HCT116 (cell line): Measurements from ENCODE around the gene TCF7L1. TPM values are rescaled to one million over a fixed set of nuclear protein-coding genes. Genes with fewer than 3 reads are reported as not detected.

Experiments
- ATAC-seq: fragments of 200-7000 bp; cut with Tn5 transposase; 2 replicates; pipeline ENCODE4 v1.9.1; 2020; ENCODE audit warnings: mild to moderate bottlenecking, moderate library complexity
- BruUV-seq: library from RNA; stranded (reverse); fragments of 400-500 nt; replicated peaks from 2 replicates; lab custom pipeline; 2021; lab: Mats Ljungman, UMichigan
- CTCF ChIA-PET: fragments of 300-600 bp; sonication (Branson Sonifier 250); formaldehyde crosslinking; loops from one replicate; lab custom pipeline; 2021; ENCODE audit warnings: antibody characterized with exemption; lab: Charles Lee
- POLR2A ChIA-PET: fragments of 300-600, 350-600 bp; sonication (Branson Sonifier 250); formaldehyde crosslinking; loops from one replicate; lab custom pipeline; 2021; ENCODE audit warnings: antibody characterized with exemption; lab: Charles Lee
- RAD21 ChIA-PET, 2 experiments: fragments of 300-600 bp; sonication (Branson Sonifier 250); formaldehyde crosslinking; loops; one replicate each; lab custom pipeline; 2023; ENCODE audit warnings: low total read pairs in 2 of 2; ENCODE audit not compliant: uncharacterized antibody in 2 of 2, unreplicated experiment in 2 of 2, low non-redundant PET in 1 of 2; lab: Charles Lee
- DNase-seq: peaks from one replicate; pipeline ENCODE4 v3.0.0-alpha.2; 2010; ENCODE audit warnings: low read depth, low spot score
- H2AFZ ChIP-seq: fragments of 200-600 bp; shearing (Covaris generic), sonication (generic); 2 replicates; pipeline ENCODE4 v1.6.1; 2017; ENCODE audit warnings: low read depth, mixed run types, mixed read lengths, antibody characterized with exemption, low read length; ENCODE audit not compliant: poor library complexity, severe bottlenecking
- H3K27ac ChIP-seq: 2 replicates; pipeline ENCODE4 v1.5.1; 2012; ENCODE audit warnings: low read depth, low read length
- H3K27me3 ChIP-seq: fragments of 200-600 bp; sonication (generic); 2 replicates; pipeline ENCODE4 v1.6.1; 2016; ENCODE audit warnings: mixed run types, low read length, mixed read lengths; ENCODE audit not compliant: insufficient read depth
- H3K36me3 ChIP-seq, 2 experiments: fragments of 200-500 bp in 1 of 2; fragments of 200-600 bp in 1 of 2; sonication (Bioruptor generic) in 1 of 2; sonication (generic) in 1 of 2; 2 replicates each; pipeline versions ENCODE4 v1.5.1 to v1.6.1; 2014 to 2016; ENCODE audit warnings: low read length in 2 of 2, inconsistent platforms in 1 of 2, mixed read lengths in 1 of 2, mixed run types in 1 of 2; ENCODE audit not compliant: insufficient read depth in 2 of 2, control insufficient read depth in 1 of 2
- H3K4me1 ChIP-seq, 2 experiments: fragments of 200-600 bp in 1 of 2; sonication (generic) in 1 of 2; 2 replicates each; pipeline versions ENCODE4 v1.5.1 to v1.6.1; 2012 to 2017; ENCODE audit warnings: low read length in 2 of 2, inconsistent platforms in 1 of 2, mild to moderate bottlenecking in 1 of 2, mixed read lengths in 1 of 2, mixed run types in 1 of 2, moderate library complexity in 1 of 2; ENCODE audit not compliant: insufficient read depth in 2 of 2, control insufficient read depth in 1 of 2
- H3K4me2 ChIP-seq: fragments of 200-600 bp; sonication (generic); 2 replicates; pipeline ENCODE4 v1.6.1; 2017; ENCODE audit warnings: mixed run types, low read length, mixed read lengths
- H3K4me3 ChIP-seq, 2 experiments: fragments of 200-600 bp in 1 of 2; sonication (generic) in 1 of 2; replicated peaks in 1 of 2; 2 replicates each; pipeline ENCODE4 v1.5.1; 2011 to 2016; ENCODE audit warnings: low read length in 2 of 2, control low read depth in 1 of 2, low read depth in 1 of 2, mild to moderate bottlenecking in 1 of 2, mixed read lengths in 1 of 2, mixed run types in 1 of 2
- H3K79me2 ChIP-seq: fragments of 200-600 bp; sonication (generic); 2 replicates; pipeline ENCODE4 v1.6.1; 2017; ENCODE audit warnings: mild to moderate bottlenecking, mixed run types, low read length, moderate library complexity, mixed read lengths; ENCODE audit not compliant: insufficient read depth
- H3K9ac ChIP-seq: fragments of 200-600 bp; sonication (generic); 2 replicates; pipeline ENCODE4 v1.6.1; 2016; ENCODE audit warnings: low read length, mixed read lengths
- H3K9me2 ChIP-seq: fragments of 200-600 bp; sonication (generic), shearing (Covaris generic); 2 replicates; pipeline ENCODE4 v1.6.1; 2017; ENCODE audit warnings: mixed run types, mild to moderate bottlenecking, moderate library complexity; ENCODE audit not compliant: insufficient read depth
- H3K9me3 ChIP-seq, 2 experiments: fragments of 200-500 bp in 1 of 2; fragments of 200-600 bp in 1 of 2; sonication (Bioruptor generic) in 1 of 2; sonication (generic) in 1 of 2; 2 replicates each; pipeline ENCODE4 v1.6.1; 2014 to 2017; ENCODE audit warnings: low read length in 2 of 2, mixed read lengths in 2 of 2, inconsistent platforms in 1 of 2, low read depth in 1 of 2, mild to moderate bottlenecking in 1 of 2, mixed run types in 1 of 2, moderate library complexity in 1 of 2; ENCODE audit not compliant: control insufficient read depth in 1 of 2, insufficient read depth in 1 of 2
- H4K20me1 ChIP-seq: fragments of 200-600 bp; sonication (generic), shearing (Covaris generic); 2 replicates; pipeline ENCODE4 v1.6.1; 2017; ENCODE audit warnings: mixed run types, mild to moderate bottlenecking, moderate library complexity; ENCODE audit not compliant: insufficient read depth
- CEBPB ChIP-seq: IDR thresholded peaks from 2 replicates; pipeline ENCODE4 v1.6.1; 2012; ENCODE audit warnings: low read depth
- CTCF ChIP-seq, 3 experiments: fragments of 200-600 bp in 1 of 3; sonication (generic) in 1 of 3; IDR thresholded peaks in 2 of 3; conservative IDR thresholded peaks in 1 of 3; 2 replicates each; pipeline ENCODE4 v1.5.1; 2012 to 2017; ENCODE audit warnings: low read depth in 2 of 3, low read length in 2 of 3, antibody characterized with exemption in 1 of 3, borderline replicate concordance in 1 of 3, control low read depth in 1 of 3, mild to moderate bottlenecking in 1 of 3, mixed read lengths in 1 of 3, mixed run types in 1 of 3, moderate library complexity in 1 of 3; ENCODE audit not compliant: insufficient read depth in 1 of 3
- EGR1 ChIP-seq: IDR thresholded peaks from 2 replicates; pipeline ENCODE4 v1.6.1; 2012; ENCODE audit warnings: low read depth
- ELF1 ChIP-seq: IDR thresholded peaks from 2 replicates; pipeline ENCODE4 v1.6.1; 2012; ENCODE audit warnings: low read depth, borderline replicate concordance
- FOSL1 ChIP-seq: IDR thresholded peaks from 2 replicates; pipeline ENCODE4 v1.6.1; 2012; ENCODE audit warnings: low read depth
- JUND ChIP-seq: IDR thresholded peaks from 2 replicates; pipeline ENCODE4 v1.6.1; 2012
- MAX ChIP-seq: IDR thresholded peaks from 2 replicates; pipeline ENCODE4 v1.6.1; 2012
- POLR2A ChIP-seq: IDR thresholded peaks from 2 replicates; pipeline ENCODE4 v1.7.0; 2011; ENCODE audit warnings: borderline replicate concordance; ENCODE audit not compliant: insufficient read depth, insufficient read length; ENCODE audit errors: extremely low read depth
- POLR2AphosphoS5 ChIP-seq: IDR thresholded peaks from 2 replicates; pipeline ENCODE4 v1.6.1; 2011; ENCODE audit warnings: mild to moderate bottlenecking, low read depth, low read length, moderate library complexity
- RAD21 ChIP-seq: IDR thresholded peaks from 2 replicates; pipeline ENCODE4 v1.6.1; 2012; ENCODE audit warnings: low read depth, mild to moderate bottlenecking
- REST ChIP-seq: IDR thresholded peaks from 2 replicates; pipeline ENCODE4 v1.6.1; 2012; ENCODE audit warnings: low read depth
- SRF ChIP-seq: IDR thresholded peaks from 2 replicates; pipeline ENCODE4 v1.6.1; 2012; ENCODE audit warnings: low read depth
- TCF7L2 ChIP-seq: IDR thresholded peaks from 2 replicates; pipeline ENCODE4 v1.7.0; 2011; ENCODE audit warnings: borderline replicate concordance, inconsistent platforms; ENCODE audit not compliant: insufficient read depth, insufficient read length; ENCODE audit errors: extremely low read depth
- YY1 ChIP-seq: IDR thresholded peaks from 2 replicates; pipeline ENCODE4 v1.6.1; 2011; ENCODE audit warnings: low read length, low read depth, moderate library complexity, mild to moderate bottlenecking; ENCODE audit not compliant: insufficient replicate concordance; ENCODE audit errors: extremely low read depth
- ZFX ChIP-seq: fragments of 450-650 bp; IDR thresholded peaks from 2 replicates; pipeline ENCODE4 v1.6.1; 2017
- intact Hi-C: fragments of 100-400 bp; cut with micrococcal nuclease; formaldehyde crosslinking; loops from 2 replicates; pipeline ENCODE4 v1.10.0; 2022
- total RNA-seq: library from RNA; stranded (reverse); gene quantifications from one replicate; pipeline ENCODE4 v1.2.1, GENCODE V29; 2021; ENCODE audit not compliant: unreplicated experiment

TCF7L1 gene
- total RNA-seq, 1 experiment from 2014 or later, result 10.3 TPM

GRCh38 chr2:85251070-85251616 lies 118.0 kb downstream of the TCF7L1 start:
- CTCF ChIA-PET, result no interaction called here
- no peaks in the 10 kb centered on the region for H3K9me2 ChIP-seq
- DNase-seq (no peak), ATAC-seq (no peak)
- POLR2A ChIA-PET, result no interaction called here
- no peak overlapping the region for H3K9ac ChIP-seq
- RAD21 ChIA-PET, result no interaction called here
- TF ChIP-seq POLR2A, result no peak
- TF ChIP-seq EGR1, result no peak
- no peak for TF ChIP-seq JUND
- no peak for TF ChIP-seq REST
- no peak for TF ChIP-seq ELF1
- no peak for TF ChIP-seq CTCF (IDR thresholded peaks at IDR 0.05 in 2 of 3, conservative IDR thresholded peaks at IDR 0.05 in 1 of 3; ENCODE audit: borderline replicate concordance in 1 of 3, insufficient read depth in 1 of 3, low read depth in 2 of 3, low read length in 2 of 3)
- TF ChIP-seq FOSL1, result no peak
- no peak for TF ChIP-seq ZFX
- no peak for TF ChIP-seq CEBPB
- no peak for TF ChIP-seq POLR2AphosphoS5
- TF ChIP-seq SRF, result no peak
- no peak for TF ChIP-seq RAD21
- no peak for TF ChIP-seq YY1
- no peak for TF ChIP-seq TCF7L2
- TF ChIP-seq MAX, result no peak
- no peaks in the 10 kb centered on the region for H3K79me2 ChIP-seq
- H2AFZ ChIP-seq, result no peak overlapping the region
- H3K27ac ChIP-seq, result no peak overlapping the region
- peaks cover 21 to 22% of the 10 kb centered on the region in 2 experiments for H3K4me1 ChIP-seq
- no peaks in the 10 kb centered on the region for H3K36me3 ChIP-seq
- no peaks in the 10 kb centered on the region for H3K9me3 ChIP-seq
- intact Hi-C loops, result no loop called here
- no peaks in the 10 kb centered on the region for H3K27me3 ChIP-seq
- H3K4me3 ChIP-seq, result no peak overlapping the region
- no peak overlapping the region for H3K4me2 ChIP-seq
- BruUV-seq, result no TSS peak
- H4K20me1 ChIP-seq, result no peaks in the 10 kb centered on the region
